ENCODE data around the gene ZNF525. TPM values are rescaled to one million over a fixed set of nuclear protein-coding genes. Genes with fewer than 3 reads are reported as not detected.

ZNF525 gene
- total RNA-seq, 4 donors from 2014 or later, result 4.2 to 9.6 (median 7.3) TPM

DNA sequence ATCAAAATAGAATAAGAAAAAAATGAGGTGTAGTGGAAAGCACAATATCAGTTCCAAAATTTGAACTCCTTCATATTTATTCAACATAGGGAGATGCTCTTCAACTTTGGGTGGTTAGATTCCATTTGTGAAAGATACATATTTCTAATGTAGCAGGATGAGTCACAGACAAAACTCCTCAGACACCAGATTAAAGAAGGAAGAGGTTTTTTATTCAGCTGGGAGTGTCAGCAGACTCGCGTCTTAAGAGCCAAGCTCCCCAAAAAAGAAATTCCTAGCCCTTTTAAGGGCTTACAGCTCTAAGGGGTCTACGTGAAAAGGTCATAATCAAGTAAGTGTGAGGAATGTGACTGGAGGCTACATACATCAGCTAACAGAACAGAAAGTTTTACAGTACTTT, 22.7 kb downstream of the ZNF525 start:
- Histone ChIP-seq H3K27ac (no peak overlapping the region), H3K36me3 (peaks cover 0 to 36% (median 0%) of the 10 kb centered on the region in 3 donors), H3K4me1 (no peaks in the 10 kb centered on the region), H3K9me3 (peaks cover 0 to 49% (median 4%) of the 10 kb centered on the region in 4 donors), H3K27me3 (no peaks in the 10 kb centered on the region), H3K4me3 (no peak overlapping the region)
- DNase-seq (ENCODE audit: low spot score in 2 of 2), result no peak
- WGBS, 2 donors, result 41 to 51% methylated on average over 3 of the region's 3 CpGs
- no peak for TF ChIP-seq POLR2A (IDR thresholded peaks at IDR 0.05)
- TF ChIP-seq EP300 (IDR thresholded peaks at IDR 0.05), result no peak
- TF ChIP-seq, protein P1, sequence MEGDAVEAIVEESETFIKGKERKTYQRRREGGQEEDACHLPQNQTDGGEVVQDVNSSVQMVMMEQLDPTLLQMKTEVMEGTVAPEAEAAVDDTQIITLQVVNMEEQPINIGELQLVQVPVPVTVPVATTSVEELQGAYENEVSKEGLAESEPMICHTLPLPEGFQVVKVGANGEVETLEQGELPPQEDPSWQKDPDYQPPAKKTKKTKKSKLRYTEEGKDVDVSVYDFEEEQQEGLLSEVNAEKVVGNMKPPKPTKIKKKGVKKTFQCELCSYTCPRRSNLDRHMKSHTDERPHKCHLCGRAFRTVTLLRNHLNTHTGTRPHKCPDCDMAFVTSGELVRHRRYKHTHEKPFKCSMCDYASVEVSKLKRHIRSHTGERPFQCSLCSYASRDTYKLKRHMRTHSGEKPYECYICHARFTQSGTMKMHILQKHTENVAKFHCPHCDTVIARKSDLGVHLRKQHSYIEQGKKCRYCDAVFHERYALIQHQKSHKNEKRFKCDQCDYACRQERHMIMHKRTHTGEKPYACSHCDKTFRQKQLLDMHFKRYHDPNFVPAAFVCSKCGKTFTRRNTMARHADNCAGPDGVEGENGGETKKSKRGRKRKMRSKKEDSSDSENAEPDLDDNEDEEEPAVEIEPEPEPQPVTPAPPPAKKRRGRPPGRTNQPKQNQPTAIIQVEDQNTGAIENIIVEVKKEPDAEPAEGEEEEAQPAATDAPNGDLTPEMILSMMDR (IDR thresholded peaks at IDR 0.05), result no peak

DNA sequence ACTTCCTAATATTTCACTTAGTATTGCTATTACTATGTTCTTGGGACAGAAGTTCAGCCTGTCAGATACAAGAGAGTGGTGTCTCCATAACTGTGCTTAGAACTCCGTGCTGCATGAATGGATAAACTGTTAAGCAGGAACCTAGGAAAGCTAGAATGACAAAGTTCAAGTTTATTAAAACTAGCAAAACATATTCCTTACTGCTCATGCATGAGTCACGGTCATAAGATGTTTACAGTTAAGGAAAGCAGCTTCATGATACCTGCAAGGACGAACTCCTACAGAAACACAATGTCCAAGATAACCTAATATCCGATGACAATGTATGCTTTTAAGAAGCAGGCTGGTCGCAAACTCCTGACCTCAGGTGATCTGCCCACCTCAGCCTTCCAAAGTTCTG, 23.4 kb downstream of the ZNF525 start:
- peaks cover 0 to 41% (median 3%) of the 10 kb centered on the region in 4 donors for H3K9me3 ChIP-seq
- H3K4me3 ChIP-seq, result no peak overlapping the region
- H3K4me1 ChIP-seq, result peaks cover 0 to under 1% (median 0%) of the 10 kb centered on the region in 4 donors
- WGBS, 2 donors, result 84 to 88% methylated on average over 5 of the region's 5 CpGs
- peaks cover 0 to 29% (median 0%) of the 10 kb centered on the region in 3 donors for H3K36me3 ChIP-seq
- TF ChIP-seq EP300 (IDR thresholded peaks at IDR 0.05), result no peak
- TF ChIP-seq, protein P1 (IDR thresholded peaks at IDR 0.05), result no peak
- TF ChIP-seq POLR2A (IDR thresholded peaks at IDR 0.05), result no peak
- no peak overlapping the region for H3K27ac ChIP-seq
- H3K27me3 ChIP-seq, result no peaks in the 10 kb centered on the region
- DNase-seq (ENCODE audit: low spot score in 2 of 2), result no peak

DNA sequence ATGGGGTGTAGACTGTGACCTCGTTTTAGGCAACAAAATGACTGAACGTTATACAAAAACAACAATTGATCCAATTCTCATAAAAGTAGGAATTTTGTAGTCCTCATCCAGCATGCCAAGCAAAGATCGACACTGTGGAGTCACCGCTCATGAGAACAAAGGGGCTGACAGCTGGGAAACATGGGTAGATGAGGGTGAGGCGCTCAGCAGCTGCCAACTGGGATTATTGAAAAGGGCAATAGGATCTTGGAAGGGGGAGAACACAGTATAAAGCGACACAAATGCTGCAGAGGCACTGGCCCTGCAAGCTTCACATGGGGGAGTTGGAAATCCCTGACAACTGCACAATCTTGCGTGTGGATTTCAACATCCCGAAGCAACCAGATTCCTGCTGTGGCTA, 24.1 kb downstream of the ZNF525 start:
- H3K4me1 ChIP-seq, result peaks cover 0 to 7% (median 3%) of the 10 kb centered on the region in 4 donors
- WGBS, 2 donors, result 73 to 80% methylated on average over 8 of the region's 8 CpGs
- H3K36me3 ChIP-seq, result peaks cover 0 to 27% (median 0%) of the 10 kb centered on the region in 3 donors
- no peak overlapping the region for H3K27ac ChIP-seq
- TF ChIP-seq EP300 (IDR thresholded peaks at IDR 0.05) (no peak), POLR2A (IDR thresholded peaks at IDR 0.05) (no peak)
- TF ChIP-seq, protein P1 (IDR thresholded peaks at IDR 0.05), result no peak
- no peak for DNase-seq (ENCODE audit: low spot score in 2 of 2)
- H3K9me3 ChIP-seq, result peaks cover 0 to 35% (median 0%) of the 10 kb centered on the region in 4 donors
- H3K27me3 ChIP-seq, result no peaks in the 10 kb centered on the region
- no peak overlapping the region for H3K4me3 ChIP-seq

DNA sequence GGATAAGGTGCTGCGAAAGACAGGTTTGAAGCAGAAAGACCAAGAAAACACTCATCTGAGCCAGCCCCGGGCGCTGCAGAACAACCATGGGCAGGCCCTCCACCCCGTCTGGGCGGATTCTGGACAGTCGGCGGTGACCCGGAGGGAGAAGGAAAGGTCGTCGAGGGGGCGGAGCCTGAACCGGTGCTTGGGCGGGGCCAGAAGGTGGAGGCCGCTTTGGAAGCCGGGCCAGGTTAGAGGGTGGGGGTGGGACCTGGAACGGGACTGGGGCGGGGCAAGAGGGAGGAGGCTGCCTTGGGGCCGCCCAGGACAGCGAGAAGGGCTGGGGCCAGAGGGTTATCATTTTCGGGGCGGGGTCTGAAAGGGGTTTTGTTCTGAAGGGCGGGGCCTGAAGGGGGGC, 24.5 kb downstream of the ZNF525 start:
- Histone ChIP-seq H3K4me3 (no peak overlapping the region), H3K27ac (no peak overlapping the region), H3K9me3 (peaks cover 0 to 31% (median 0%) of the 10 kb centered on the region in 4 donors), H3K36me3 (peaks cover 0 to 22% (median 0%) of the 10 kb centered on the region in 3 donors), H3K4me1 (peaks cover 0 to 9% (median 3%) of the 10 kb centered on the region in 4 donors), H3K27me3 (no peaks in the 10 kb centered on the region)
- 40 to 69% methylated on average over 22 of the region's 22 CpGs for WGBS, 2 donors
- DNase-seq (ENCODE audit: low spot score in 2 of 2), result no peak
- no peak for TF ChIP-seq EP300 (IDR thresholded peaks at IDR 0.05)
- TF ChIP-seq, protein P1 (IDR thresholded peaks at IDR 0.05), result no peak
- TF ChIP-seq POLR2A (IDR thresholded peaks at IDR 0.05), result no peak

DNA sequence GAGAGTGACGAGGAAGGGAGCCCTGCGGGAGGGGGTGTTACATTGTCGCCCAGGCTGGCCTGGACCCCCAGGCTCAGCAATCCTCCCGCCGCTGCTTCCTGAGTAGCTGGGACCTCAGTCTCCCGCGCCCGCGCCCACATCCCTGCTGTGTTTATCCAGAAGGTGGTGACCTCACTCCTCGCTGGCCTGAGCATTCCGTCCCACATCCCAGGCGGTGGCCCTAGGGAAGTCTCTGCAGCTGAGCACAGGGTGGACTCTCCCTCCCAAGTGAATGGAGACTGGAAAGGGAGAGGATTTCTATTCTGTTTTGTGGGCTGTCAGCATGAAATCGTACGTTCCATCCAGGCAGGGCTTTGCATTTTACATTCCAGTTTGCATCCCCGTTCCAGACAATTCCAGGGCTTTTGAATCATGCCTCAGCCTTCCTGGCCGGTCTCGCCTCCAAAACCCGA, 29.0 kb downstream of the ZNF525 start:
- peaks cover 0 to 22% (median 10%) of the 10 kb centered on the region in 4 donors for H3K4me1 ChIP-seq
- DNase-seq (ENCODE audit: low spot score in 2 of 2), result peak in 1 of 2 donors; percentile 23

More for the DNA sequence above, 29.0 kb downstream of the ZNF525 start:
- Histone ChIP-seq H3K27me3 (no peaks in the 10 kb centered on the region), H3K36me3 (peaks cover 0 to 19% (median 2%) of the 10 kb centered on the region in 3 donors), H3K9me3 (peaks cover 0 to 9% (median 0%) of the 10 kb centered on the region in 4 donors), H3K27ac (peak overlapping the region; percentile 21 to 83 (median 80)), H3K4me3 (peak overlapping the region; percentile 60 to 85 (median 75))
- WGBS, 2 donors, result 2 to 7% methylated on average over 18 of the region's 18 CpGs
- no peak for TF ChIP-seq POLR2A (IDR thresholded peaks at IDR 0.05)
- no peak for TF ChIP-seq EP300 (IDR thresholded peaks at IDR 0.05)
- TF ChIP-seq, protein P1 (IDR thresholded peaks at IDR 0.05), result no peak

Measured in tibial nerve (tissue), 4 donors.